Body of pancreas (tissue), 4 donors: ENCODE measurements around the gene RPL37.

Experiments
- POLR2A ChIP-seq, 3 donors: fragments of 450-650 bp; IDR thresholded peaks; one replicate each; pipeline ENCODE4 v1.6.1; 2016; ENCODE audit warnings: antibody characterized with exemption in 3 of 3, mild to moderate bottlenecking in 2 of 3
- TF ChIP-seq, protein P1 (sequence below), 7 experiments: fragments of 450-650 bp in 4 of 7; fragments of 200-600 bp in 3 of 7; sonication (generic) in 3 of 7; IDR thresholded peaks; one replicate each; pipeline ENCODE4 v1.5.1; 2016 to 2019; ENCODE audit warnings: antibody characterized with exemption in 7 of 7

DNA sequence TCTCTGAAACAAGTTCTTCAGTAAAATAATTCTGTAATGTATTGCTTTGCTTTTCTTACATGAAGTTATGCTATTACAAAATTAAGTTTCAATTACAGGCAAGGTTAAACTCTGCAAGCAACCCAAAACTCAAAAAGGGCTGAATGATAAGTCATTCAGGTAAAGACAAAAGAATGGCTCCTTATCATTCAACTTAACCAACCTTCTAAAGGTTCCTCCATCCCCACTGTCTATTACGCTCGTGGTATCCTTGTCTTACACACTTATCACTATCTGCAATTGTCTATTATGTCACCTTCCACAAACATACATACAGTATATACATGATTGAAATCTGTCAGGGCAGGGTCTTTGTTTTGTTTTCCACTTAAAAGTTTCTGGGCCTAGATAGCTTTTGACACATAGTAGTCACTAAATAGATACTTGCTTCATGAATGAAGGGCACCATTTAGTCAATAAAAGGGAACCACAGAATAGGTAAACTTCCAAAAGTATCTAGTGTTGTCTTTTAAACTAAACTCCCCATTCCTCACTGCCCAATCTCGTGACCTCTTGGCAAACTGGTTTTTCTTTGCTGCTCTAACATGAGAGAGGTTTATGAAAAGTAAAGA lies 6.9 kb downstream of the RPL37 start:
- TF ChIP-seq, protein P1, sequence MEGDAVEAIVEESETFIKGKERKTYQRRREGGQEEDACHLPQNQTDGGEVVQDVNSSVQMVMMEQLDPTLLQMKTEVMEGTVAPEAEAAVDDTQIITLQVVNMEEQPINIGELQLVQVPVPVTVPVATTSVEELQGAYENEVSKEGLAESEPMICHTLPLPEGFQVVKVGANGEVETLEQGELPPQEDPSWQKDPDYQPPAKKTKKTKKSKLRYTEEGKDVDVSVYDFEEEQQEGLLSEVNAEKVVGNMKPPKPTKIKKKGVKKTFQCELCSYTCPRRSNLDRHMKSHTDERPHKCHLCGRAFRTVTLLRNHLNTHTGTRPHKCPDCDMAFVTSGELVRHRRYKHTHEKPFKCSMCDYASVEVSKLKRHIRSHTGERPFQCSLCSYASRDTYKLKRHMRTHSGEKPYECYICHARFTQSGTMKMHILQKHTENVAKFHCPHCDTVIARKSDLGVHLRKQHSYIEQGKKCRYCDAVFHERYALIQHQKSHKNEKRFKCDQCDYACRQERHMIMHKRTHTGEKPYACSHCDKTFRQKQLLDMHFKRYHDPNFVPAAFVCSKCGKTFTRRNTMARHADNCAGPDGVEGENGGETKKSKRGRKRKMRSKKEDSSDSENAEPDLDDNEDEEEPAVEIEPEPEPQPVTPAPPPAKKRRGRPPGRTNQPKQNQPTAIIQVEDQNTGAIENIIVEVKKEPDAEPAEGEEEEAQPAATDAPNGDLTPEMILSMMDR (IDR thresholded peaks at IDR 0.05) = no peak
- no peak for TF ChIP-seq POLR2A (IDR thresholded peaks at IDR 0.05)
